Measurements from ENCODE around the gene CCR3.

- no peak for TF ChIP-seq CTCF (IDR thresholded peaks at IDR 0.05)
- TF ChIP-seq POLR2A (IDR thresholded peaks at IDR 0.05): no peak
Measured at GRCh38 chr3:46293991-46294833, 52.0 kb downstream of the CCR3 start.

Data from body of pancreas (tissue), 4 donors.